HUES48 (cell line): ENCODE results near the gene GABARAPL1.

Source experiments
- H3K27ac ChIP-seq: one replicate; pipeline ENCODE4 v1.7.0; 2013; ENCODE audit warnings: low read depth, low read length, inconsistent platforms
- H3K27me3 ChIP-seq: 2 replicates; pipeline ENCODE4 v1.6.1; 2013; ENCODE audit warnings: mild to moderate bottlenecking, low read length; ENCODE audit not compliant: control insufficient read depth, insufficient read depth
- H3K36me3 ChIP-seq: 2 replicates; pipeline ENCODE4 v1.6.1; 2013; ENCODE audit warnings: low read length; ENCODE audit not compliant: control insufficient read depth, insufficient read depth
- H3K4me1 ChIP-seq: 2 replicates; pipeline ENCODE4 v1.6.1; 2013; ENCODE audit warnings: mild to moderate bottlenecking, low read length; ENCODE audit not compliant: control insufficient read depth, insufficient read depth
- H3K4me3 ChIP-seq: 2 replicates; pipeline ENCODE4 v1.5.1; 2013; ENCODE audit warnings: mild to moderate bottlenecking, low read depth, low read length
- H3K9ac ChIP-seq: 2 replicates; pipeline ENCODE4 v1.6.1; 2013; ENCODE audit warnings: mild to moderate bottlenecking, low read depth, low read length, moderate library complexity
- H3K9me3 ChIP-seq: 2 replicates; pipeline ENCODE4 v1.6.1; 2013; ENCODE audit warnings: low read length; ENCODE audit not compliant: control insufficient read depth, insufficient read depth

Gene GABARAPL1

GRCh38 chr12:10235761-10236631 is 23.3 kb downstream of the GABARAPL1 start:
- no peaks in the 10 kb centered on the region for H3K36me3 ChIP-seq
- no peak overlapping the region for H3K9ac ChIP-seq
- no peak overlapping the region for H3K27ac ChIP-seq
- H3K4me3 ChIP-seq: no peak overlapping the region
- peaks cover 2% of the 10 kb centered on the region for H3K4me1 ChIP-seq
- H3K27me3 ChIP-seq: no peaks in the 10 kb centered on the region
- peaks cover 23% of the 10 kb centered on the region for H3K9me3 ChIP-seq

DNA sequence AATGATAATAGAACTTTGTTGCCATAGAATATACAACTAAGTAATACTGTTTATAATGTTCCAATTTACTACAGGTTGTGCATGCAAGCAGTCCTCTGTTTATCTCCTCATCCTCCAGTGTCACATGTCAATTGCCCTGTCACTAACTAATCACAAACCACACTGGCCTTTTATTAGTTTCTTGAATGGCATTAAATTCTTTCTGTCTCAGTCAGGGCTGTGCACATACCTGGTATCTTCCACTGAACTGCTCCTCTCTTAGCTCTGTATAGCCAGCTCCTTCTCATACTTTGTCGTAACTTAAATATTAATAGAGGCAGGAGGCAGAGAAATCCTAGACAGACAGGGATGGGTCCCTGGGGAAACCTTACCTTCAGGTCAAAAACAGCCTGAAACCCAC is 24.0 kb downstream of the GABARAPL1 start:
- no peaks in the 10 kb centered on the region for H3K27me3 ChIP-seq
- no peak overlapping the region for H3K4me3 ChIP-seq
- H3K4me1 ChIP-seq: peaks cover 9% of the 10 kb centered on the region
- peaks cover 23% of the 10 kb centered on the region for H3K9me3 ChIP-seq
- H3K27ac ChIP-seq: no peak overlapping the region
- H3K9ac ChIP-seq: no peak overlapping the region
- no peaks in the 10 kb centered on the region for H3K36me3 ChIP-seq

GRCh38 chr12:10238526-10238925 is 25.8 kb downstream of the GABARAPL1 start:
- no peak overlapping the region for H3K9ac ChIP-seq
- H3K36me3 ChIP-seq: no peaks in the 10 kb centered on the region
- peaks cover 18% of the 10 kb centered on the region for H3K9me3 ChIP-seq
- no peaks in the 10 kb centered on the region for H3K27me3 ChIP-seq
- no peak overlapping the region for H3K27ac ChIP-seq
- H3K4me3 ChIP-seq: no peak overlapping the region
- peaks cover 16% of the 10 kb centered on the region for H3K4me1 ChIP-seq

DNA sequence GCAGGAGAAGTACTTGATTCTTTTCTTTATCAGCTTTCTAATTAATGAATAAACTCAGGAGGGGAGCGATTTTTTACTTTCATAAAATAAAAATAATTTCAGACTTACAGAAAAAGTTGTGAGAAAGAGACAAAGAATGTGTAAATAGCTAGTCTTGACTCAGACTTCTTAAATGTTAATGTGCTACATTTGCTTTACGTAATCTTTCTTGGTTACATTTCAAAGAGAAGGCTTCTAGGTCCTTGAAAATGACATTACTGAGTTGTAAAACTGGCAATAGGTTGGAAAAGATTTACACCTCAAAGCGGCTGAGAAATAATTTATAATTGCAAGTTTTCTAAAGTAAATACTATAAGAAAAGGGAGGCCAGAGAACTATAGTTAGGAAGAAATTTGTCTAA is 28.6 kb downstream of the GABARAPL1 start:
- no peak overlapping the region for H3K9ac ChIP-seq
- H3K9me3 ChIP-seq: peaks cover 3% of the 10 kb centered on the region; the same call in 1 of the 2 replicates
- H3K36me3 ChIP-seq: no peaks in the 10 kb centered on the region
- no peak overlapping the region; the same call in 1 of the 2 replicates for H3K4me3 ChIP-seq
- H3K27ac ChIP-seq: no peak overlapping the region
- peaks cover 16% of the 10 kb centered on the region for H3K4me1 ChIP-seq
- no peaks in the 10 kb centered on the region for H3K27me3 ChIP-seq

DNA sequence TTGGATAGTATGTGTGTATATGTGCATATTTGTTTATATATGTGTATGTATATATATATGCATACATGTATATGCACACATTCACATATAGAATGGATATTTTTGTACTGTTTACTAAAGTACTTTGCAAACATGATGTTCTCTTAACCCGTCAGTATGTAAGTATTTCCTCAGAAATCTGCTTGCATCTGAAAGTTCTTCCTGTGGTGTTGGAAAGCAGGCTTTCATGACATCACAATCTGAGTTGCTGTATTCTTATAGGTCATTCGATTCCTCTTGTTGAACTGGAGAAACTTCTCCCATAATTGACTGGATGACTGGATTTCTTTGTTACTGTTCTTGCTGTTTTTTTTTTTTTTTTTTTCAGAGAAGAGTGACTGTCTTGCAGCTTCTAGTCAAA is 29.1 kb downstream of the GABARAPL1 start:
- no peaks in the 10 kb centered on the region for H3K36me3 ChIP-seq
- H3K27ac ChIP-seq: no peak overlapping the region
- H3K4me3 ChIP-seq: no peak overlapping the region
- peaks cover 16% of the 10 kb centered on the region for H3K4me1 ChIP-seq
- peaks cover 3% of the 10 kb centered on the region; the same call in 1 of the 2 replicates for H3K9me3 ChIP-seq
- no peaks in the 10 kb centered on the region for H3K27me3 ChIP-seq
- no peak overlapping the region for H3K9ac ChIP-seq

DNA sequence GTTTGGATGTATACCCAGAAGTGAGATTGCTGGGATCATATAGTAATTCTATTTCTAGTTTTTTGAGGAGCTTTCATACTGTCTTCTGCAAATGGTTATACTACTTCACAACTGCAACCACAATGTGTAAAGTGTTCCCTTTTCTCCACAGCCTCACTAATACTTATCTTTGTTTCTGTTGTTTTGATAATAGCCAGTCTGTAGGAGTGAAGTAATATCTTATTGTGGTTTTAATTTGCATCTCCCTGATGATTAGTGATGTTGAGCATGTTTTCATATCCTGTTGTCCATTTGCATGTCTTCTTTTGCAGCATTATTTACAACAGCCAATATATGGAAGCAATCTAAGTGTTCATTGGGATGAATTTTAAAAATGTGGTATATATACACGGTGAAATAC is 29.9 kb downstream of the GABARAPL1 start:
- Histone ChIP-seq H3K9ac (no peak overlapping the region), H3K27me3 (no peaks in the 10 kb centered on the region), H3K4me3 (no peak overlapping the region), H3K36me3 (no peaks in the 10 kb centered on the region), H3K9me3 (peaks cover 1% of the 10 kb centered on the region; the same call in 1 of the 2 replicates), H3K4me1 (peaks cover 16% of the 10 kb centered on the region), H3K27ac (no peak overlapping the region)

GRCh38 chr12:10243818-10244520 is 31.3 kb downstream of the GABARAPL1 start:
- H3K4me3 ChIP-seq: no peak overlapping the region
- no peak overlapping the region for H3K9ac ChIP-seq
- H3K27me3 ChIP-seq: no peaks in the 10 kb centered on the region
- no peaks in the 10 kb centered on the region for H3K36me3 ChIP-seq
- H3K27ac ChIP-seq: no peak overlapping the region
- H3K4me1 ChIP-seq: peaks cover 16% of the 10 kb centered on the region
- no peaks in the 10 kb centered on the region for H3K9me3 ChIP-seq

- Histone ChIP-seq H3K4me1 (0 out of 2 replicates have a peak, but pooled peaks cover 4% of the 10 kb centered on the region), H3K27ac (no peak overlapping the region), H3K9ac (no peak overlapping the region), H3K27me3 (no peaks in the 10 kb centered on the region), H3K36me3 (no peaks in the 10 kb centered on the region), H3K9me3 (no peaks in the 10 kb centered on the region), H3K4me3 (no peak overlapping the region)
These were observed 34.9 kb downstream of the GABARAPL1 start for GRCh38 chr12:10247436-10248058.

GRCh38 chr12:10249690-10250455 is 37.2 kb downstream of the GABARAPL1 start:
- no peaks in the 10 kb centered on the region for H3K9me3 ChIP-seq
- no peaks in the 10 kb centered on the region for H3K36me3 ChIP-seq
- H3K27me3 ChIP-seq: no peaks in the 10 kb centered on the region
- H3K9ac ChIP-seq: no peak overlapping the region
- no peak overlapping the region for H3K4me3 ChIP-seq
- no peak overlapping the region for H3K27ac ChIP-seq
- H3K4me1 ChIP-seq: 0 out of 2 replicates have a peak, but pooled peaks cover 4% of the 10 kb centered on the region

GRCh38 chr12:10251669-10252068 is 39.0 kb downstream of the GABARAPL1 start:
- Histone ChIP-seq H3K27me3 (no peaks in the 10 kb centered on the region), H3K9me3 (no peaks in the 10 kb centered on the region), H3K4me3 (no peak overlapping the region), H3K4me1 (0 out of 2 replicates have a peak, but pooled peaks cover 4% of the 10 kb centered on the region), H3K36me3 (no peaks in the 10 kb centered on the region), H3K27ac (no peak overlapping the region), H3K9ac (no peak overlapping the region)
